NCI-H2107 treated with DMSO at 0.1 percent for 48 hours (cell line): ENCODE results near the gene RRN3.
A peak's percentile ranks its signal among the peaks of the same experiment; 100 is the strongest.
"Not testable (repeated sequence)": the region's sequence is repeated elsewhere in the genome, so short reads cannot be mapped to it uniquely, and the experiment has no call there.

ENCODE experiments used
- DNase-seq: peaks from one replicate; lab custom pipeline; 2025; ENCODE audit not compliant: unreplicated experiment; lab: John Stamatoyannopoulos, UW

RRN3 gene

GRCh38 chr16:15093955-15094827 lies at the start of gene RRN3:
RRN3 (minus strand) TSS chr16:15094272; CDS start chr16:15094233, 39 bp downstream.
- DNase-seq: peak; percentile 74

GRCh38 chr16:15143601-15144091 lies 49.6 kb upstream of the RRN3 start:
- not testable (repeated sequence) for DNase-seq

GRCh38 chr16:15142891-15143600 lies 49.0 kb upstream of the RRN3 start:
- not testable (repeated sequence) for DNase-seq

GRCh38 chr16:15142107-15142890 lies 48.2 kb upstream of the RRN3 start:
- not testable (repeated sequence) for DNase-seq

GRCh38 chr16:15141586-15141985 lies 47.5 kb upstream of the RRN3 start:
- no peak for DNase-seq

- not testable (repeated sequence) for DNase-seq
Measured at GRCh38 chr16:15140444-15141365, 46.6 kb upstream of the RRN3 start.

- not testable (repeated sequence) for DNase-seq
Measured at GRCh38 chr16:15137514-15137913, 43.4 kb upstream of the RRN3 start.

GRCh38 chr16:15135483-15136360 lies 41.6 kb upstream of the RRN3 start:
- not testable (repeated sequence) for DNase-seq

- DNase-seq: not testable (repeated sequence)
Measured at GRCh38 chr16:15134752-15135482, 40.8 kb upstream of the RRN3 start.

GRCh38 chr16:15133554-15133953 lies 39.5 kb upstream of the RRN3 start:
- not testable (repeated sequence) for DNase-seq

- not testable (repeated sequence) for DNase-seq
Measured at GRCh38 chr16:15132719-15133428, 38.8 kb upstream of the RRN3 start.

GRCh38 chr16:15130943-15131700 lies 37.0 kb upstream of the RRN3 start:
- DNase-seq: not testable (repeated sequence)

GRCh38 chr16:15130256-15130932 lies 36.3 kb upstream of the RRN3 start:
- not testable (repeated sequence) for DNase-seq

GRCh38 chr16:15127641-15128425 lies 33.8 kb upstream of the RRN3 start:
- not testable (repeated sequence) for DNase-seq

- not testable (repeated sequence) for DNase-seq
Measured at GRCh38 chr16:15100372-15100987, 6.4 kb upstream of the RRN3 start.
